IMR-90 (cell line): ENCODE data around the gene TRIM6.

Experiments used
- CHD1 ChIP-seq: IDR thresholded peaks from 2 replicates; pipeline ENCODE4 v1.6.1; 2012; ENCODE audit warnings: low read depth, low read length, improper control_type of control experiment
- CTCF ChIP-seq: conservative IDR thresholded peaks from 2 replicates; pipeline ENCODE4 v1.5.1; 2012; ENCODE audit warnings: mild to moderate bottlenecking, low read depth, low read length, improper control_type of control experiment
- MAZ ChIP-seq: IDR thresholded peaks from 2 replicates; pipeline ENCODE4 v1.6.1; 2012; ENCODE audit warnings: low read depth, mild to moderate bottlenecking, low read length, improper control_type of control experiment, moderate library complexity, borderline replicate concordance
- POLR2A ChIP-seq: IDR thresholded peaks from 2 replicates; pipeline ENCODE4 v1.6.1; 2012; ENCODE audit warnings: mild to moderate bottlenecking, low read depth, low read length
- RCOR1 ChIP-seq: IDR thresholded peaks from 2 replicates; pipeline ENCODE4 v1.6.1; 2012; ENCODE audit warnings: mild to moderate bottlenecking, low read length, improper control_type of control experiment; ENCODE audit not compliant: insufficient replicate concordance
- USF2 ChIP-seq: fragments of 150-350 bp; IDR thresholded peaks from 2 replicates; pipeline ENCODE4 v1.6.1; 2017; ENCODE audit warnings: mild to moderate bottlenecking, antibody characterized with exemption, low read length, low read depth

- TF ChIP-seq CTCF (no peak), CHD1 (no peak), MAZ (no peak), RCOR1 (no peak), POLR2A (no peak), USF2 (no peak)
These were observed 12.4 kb downstream of the TRIM6 start for GRCh38 chr11:5608808-5609207.
